HG03342 (cell line): ENCODE data around the gene HECW1.
"Not testable (repeated sequence)": the region's sequence is repeated elsewhere in the genome, so short reads cannot be mapped to it uniquely, and the experiment has no call there.

Experiments used
- ATAC-seq: cut with Tn5 transposase; IDR thresholded peaks from one replicate; pipeline ENCODE4 v1.9.1; 2021; ENCODE audit warnings: mild to moderate bottlenecking, moderate library complexity; ENCODE audit not compliant: unreplicated experiment

The HECW1 gene

GRCh38 chr7:43111630-43112458 lies 603 bp upstream of the HECW1 start:
- ATAC-seq, result no peak

DNA sequence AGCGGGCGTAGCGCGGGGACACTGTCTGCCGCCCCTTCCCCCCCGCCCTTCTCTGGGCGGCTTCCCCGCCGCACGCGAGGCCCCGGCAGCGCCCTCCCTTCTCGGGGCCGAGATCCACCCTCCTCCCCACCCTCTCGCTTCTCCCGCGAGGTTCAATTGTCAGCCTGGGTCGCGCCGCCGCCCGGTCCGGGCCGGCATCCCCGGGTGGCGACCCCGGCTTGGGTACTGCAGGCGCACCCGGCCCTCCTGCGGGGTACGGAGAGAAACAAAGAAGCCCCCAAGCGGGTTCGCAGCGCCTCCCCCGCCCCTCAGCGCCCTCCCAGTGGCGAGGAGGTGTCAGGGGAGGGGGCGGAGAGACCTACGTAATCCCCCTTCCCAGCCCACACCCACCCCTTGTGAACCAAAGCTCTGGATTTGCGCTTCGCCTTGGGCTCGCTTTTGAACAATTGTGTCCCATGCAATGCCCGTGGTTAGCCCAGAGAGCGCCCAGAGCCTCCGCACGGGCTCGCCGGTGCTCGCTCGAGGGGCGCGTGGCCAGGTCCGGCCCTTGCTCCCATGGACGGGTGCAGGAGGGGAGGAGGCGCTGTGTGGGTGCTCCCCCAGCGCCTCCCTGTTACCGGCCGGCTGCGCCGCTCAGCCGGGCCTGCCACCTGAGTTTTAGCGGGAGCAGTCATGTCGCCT lies 634 bp downstream of the HECW1 start:
- ATAC-seq, result no peak

- no peak for ATAC-seq
These were observed 1.4 kb downstream of the HECW1 start for GRCh38 chr7:43113622-43114457.

- no peak for ATAC-seq
These were observed 2.0 kb downstream of the HECW1 start for GRCh38 chr7:43114458-43114780.

- ATAC-seq, result no peak
These were observed 4.0 kb downstream of the HECW1 start for GRCh38 chr7:43116451-43116850.

GRCh38 chr7:43117095-43117494 lies 4.6 kb downstream of the HECW1 start:
- no peak for ATAC-seq

DNA sequence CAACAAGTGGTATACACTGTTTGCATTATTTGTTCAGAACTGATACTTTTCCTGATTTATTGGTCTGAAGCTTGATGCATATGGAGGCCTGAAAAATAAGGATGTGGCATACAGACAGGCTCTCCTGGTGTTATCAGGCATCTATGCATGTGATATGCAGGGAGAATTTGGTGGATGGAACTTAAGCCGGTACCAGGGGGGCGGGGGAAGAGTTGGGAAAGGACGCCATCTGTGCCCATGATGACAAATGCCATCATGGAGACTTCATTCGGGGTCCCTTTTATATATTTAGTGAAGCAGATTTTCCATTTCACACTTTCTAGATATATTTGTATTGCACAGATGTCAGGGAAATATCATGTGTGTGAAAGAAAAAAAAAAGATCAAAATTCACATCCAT lies 5.4 kb downstream of the HECW1 start:
- ATAC-seq, result no peak

DNA sequence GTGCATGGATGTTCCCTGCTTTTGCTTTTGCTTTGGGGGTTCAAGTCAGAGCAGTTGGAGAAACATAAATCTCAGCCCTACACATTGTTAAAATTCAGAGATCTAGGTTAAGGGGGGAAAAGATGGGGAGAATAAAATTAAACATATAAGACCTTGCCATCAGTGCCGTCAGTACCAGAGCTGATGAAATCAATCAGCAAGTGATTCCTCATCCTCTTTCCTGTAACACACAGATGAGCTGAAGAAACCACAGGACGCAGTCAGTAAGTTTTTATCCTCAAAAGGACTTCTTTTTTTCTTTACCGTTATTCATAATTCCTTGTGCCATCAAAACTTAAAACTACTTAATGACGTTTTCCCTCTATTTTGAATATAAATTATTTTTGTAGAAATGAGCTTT lies 5.9 kb downstream of the HECW1 start:
- ATAC-seq, result no peak

GRCh38 chr7:43119371-43120075 lies 7.1 kb downstream of the HECW1 start:
- no peak for ATAC-seq

DNA sequence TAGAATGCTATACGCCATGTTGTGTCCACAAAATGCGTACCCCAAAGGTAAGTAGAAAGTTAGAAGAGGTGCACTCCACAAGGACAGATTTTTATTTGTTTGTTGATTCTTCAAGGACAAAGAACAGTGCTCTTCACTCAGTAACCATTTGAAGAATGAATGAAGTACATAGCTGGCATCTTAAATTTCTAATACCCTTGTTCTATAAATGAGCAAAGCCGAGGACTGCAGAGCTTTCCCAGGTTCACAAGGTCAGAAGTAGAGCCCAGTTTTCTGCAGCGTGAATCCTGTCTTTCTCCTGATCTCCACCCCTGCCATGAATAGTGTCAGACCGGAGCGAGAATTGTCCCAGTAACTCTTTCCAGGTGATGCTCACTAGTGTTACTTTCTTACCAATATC lies 9.5 kb downstream of the HECW1 start:
- ATAC-seq, result no peak

DNA sequence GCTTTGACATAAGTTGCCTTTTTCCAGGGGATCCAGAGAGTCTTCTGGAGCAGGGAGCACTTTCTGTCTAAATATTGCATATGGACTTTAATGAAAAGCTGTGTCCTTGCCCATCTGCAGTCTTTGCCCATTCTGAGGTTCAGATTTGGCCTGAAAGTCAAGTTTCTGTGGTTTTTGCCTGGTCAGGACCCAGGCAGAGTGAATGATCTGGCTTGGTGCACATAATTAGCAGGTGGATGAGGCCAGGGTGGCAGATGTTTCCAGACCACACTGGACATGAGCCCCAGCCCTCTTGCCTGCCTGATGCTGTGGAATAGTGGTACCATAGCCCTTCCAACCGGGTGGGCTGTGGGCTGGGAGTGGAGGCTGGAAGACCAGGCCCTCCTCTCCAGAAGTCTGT lies 11.0 kb downstream of the HECW1 start:
- no peak for ATAC-seq

DNA sequence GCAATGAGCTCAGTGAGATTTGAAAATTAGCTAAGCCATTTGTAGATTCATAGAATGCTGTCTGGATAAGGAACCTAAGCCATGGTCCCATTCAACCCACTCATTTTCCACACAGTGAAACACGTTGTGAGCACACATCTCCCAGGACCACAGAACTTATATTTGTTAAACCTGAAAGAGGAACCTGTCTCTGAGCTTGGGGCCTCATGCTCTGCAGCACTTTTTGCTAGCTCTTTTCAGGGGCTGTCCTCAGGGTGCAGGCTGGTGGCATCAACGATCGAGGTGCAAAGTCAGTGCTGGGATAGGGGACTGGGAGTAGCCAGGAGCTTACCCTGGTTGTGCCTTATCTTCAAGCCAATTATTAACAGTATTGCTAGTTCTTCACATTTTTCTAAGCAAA lies 11.9 kb downstream of the HECW1 start:
- ATAC-seq, result no peak

DNA sequence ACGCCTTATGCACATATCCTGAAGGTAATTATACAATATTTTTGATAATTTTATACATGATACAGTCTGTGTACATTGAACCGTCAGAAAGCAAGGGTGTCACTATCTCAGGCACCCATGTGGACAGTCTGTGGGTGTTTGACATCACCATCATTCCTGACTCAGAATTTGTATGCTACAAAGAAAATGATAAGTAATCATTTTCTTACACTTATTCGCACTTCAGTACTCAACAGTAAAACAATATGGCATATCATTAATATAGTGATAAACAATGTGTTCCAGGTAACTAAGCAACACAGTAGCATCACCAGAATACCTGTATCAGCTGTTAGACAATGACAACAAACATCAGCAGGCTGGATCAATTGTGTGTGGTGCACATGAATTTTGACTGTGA lies 17.9 kb downstream of the HECW1 start:
- no peak for ATAC-seq

DNA sequence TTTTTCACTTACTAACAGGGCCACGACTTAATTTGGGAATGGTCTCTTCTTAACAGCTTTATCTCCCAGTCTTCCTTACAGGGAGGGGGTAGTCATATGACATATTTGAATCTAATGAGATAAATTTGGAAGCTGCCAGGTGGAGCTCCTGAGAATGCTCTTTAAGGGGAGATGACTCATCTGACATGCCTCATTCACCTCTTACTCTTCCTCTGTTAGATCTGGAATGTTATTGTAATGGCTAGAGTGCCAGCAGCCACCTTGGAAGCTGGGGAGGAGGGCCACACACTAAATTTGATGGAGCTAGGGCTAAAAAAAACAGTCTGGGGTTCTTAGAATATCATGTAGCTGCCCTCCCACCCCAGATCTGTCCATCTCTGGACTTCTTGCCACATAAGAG lies 22.7 kb downstream of the HECW1 start:
- no peak for ATAC-seq

DNA sequence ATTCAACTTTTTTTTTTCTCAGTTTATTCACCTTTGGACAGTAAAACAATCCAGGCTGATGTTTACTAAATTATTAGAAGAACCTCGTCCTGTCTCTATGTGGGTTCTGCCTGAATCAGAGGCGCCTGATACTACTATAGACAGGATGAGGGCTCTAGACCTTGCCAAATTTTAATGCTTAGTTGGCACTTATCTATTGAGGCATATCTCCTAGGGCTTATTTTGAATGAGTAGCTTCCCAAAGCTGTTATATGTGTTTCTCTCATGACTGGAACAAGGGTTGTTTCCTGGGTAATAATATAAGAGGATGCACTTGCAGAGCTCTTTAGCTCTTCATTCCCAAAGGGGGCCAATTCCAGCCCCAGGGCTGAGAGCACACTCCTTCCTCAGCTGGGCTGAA lies 23.6 kb downstream of the HECW1 start:
- no peak for ATAC-seq

GRCh38 chr7:43137121-43137744 lies 24.8 kb downstream of the HECW1 start:
- ATAC-seq, result not testable (repeated sequence)

- no peak for ATAC-seq
These were observed 25.4 kb downstream of the HECW1 start for GRCh38 chr7:43137811-43138210.

DNA sequence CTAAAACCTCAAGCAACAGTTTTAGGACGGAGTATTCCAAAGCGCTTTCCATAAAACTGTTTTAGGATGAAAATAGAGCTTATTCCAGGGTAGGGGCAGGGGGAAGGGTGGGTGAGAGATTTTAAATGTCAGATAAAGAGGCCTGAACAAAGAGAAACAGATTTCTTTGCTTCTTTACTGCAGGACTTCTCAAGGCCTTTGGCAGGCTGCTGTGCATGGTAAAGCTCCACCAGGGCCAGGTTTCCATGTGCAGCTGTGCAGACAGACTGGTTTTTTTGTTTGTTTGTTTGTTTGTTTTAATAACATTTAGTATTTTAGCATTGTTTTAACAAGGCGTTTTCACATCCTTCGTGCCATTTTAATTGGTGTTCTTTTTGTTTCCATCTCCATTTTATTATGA lies 26.3 kb downstream of the HECW1 start:
- ATAC-seq, result no peak

DNA sequence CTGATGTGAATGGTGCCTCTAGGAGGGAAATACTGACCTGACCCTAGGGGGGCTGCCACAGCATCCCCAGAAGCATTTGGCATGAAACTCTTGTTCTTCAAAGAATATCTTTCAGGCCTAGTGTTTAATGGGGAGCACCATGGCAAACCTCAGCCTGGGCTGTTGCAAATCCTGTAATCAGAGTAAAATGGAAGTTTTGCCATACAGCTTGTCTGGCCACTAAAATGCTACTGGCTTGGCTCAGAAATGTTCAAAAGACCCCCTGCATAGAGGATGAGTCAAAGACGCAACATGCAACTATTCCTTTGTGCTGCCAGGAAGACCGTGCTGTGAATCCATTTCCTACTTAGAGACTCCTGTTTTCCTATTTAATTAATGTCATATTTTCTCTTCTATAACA lies 26.7 kb downstream of the HECW1 start:
- no peak for ATAC-seq

DNA sequence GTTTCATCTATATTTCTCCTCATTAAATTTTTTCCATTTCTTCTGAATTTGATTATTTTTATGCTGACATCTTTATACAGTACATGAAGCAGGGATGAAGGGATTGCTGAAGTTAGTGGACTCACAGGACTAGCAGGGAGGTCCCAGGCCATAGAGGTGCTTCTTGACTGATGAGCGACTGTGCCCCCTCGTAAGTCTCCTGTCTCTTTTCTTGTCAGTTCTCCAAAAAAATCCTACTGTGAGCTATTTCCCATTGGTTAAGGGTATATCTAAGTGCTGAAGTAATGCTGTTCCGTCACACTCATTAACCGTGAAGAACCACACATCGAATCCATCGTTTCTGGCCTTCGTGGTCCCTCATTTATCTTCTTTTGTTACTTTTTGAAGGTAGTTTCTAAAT lies 27.7 kb downstream of the HECW1 start:
- ATAC-seq, result no peak

DNA sequence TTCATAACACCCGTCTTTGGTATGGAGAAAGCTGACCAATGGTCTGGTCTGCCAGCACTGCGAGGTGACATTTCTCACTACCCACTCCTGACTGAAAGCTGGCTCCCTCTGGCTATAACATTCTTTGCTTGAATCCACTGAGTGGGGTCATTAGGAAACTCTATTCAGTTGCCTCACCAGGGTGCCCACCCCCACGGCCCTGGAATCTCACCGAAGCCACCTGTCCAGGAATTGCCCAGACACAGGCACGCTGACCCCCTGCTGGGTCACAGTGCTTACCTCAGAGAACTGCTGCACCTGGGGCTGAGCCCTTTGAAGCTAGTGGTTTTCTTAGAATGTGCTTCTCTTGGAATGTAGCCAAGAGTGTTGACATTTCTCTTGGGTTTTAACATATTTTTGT lies 28.6 kb downstream of the HECW1 start:
- ATAC-seq, result no peak
